ENCODE data around the gene MYO7B. TPM values are rescaled to one million over a fixed set of nuclear protein-coding genes. Genes with fewer than 3 reads are reported as not detected.

Gene MYO7B
- total and polyA plus RNA-seq, 2 donors (not counting 1 experiment from before 2014, with no cell fraction given), result under 0.01 TPM; not detected in 1

DNA sequence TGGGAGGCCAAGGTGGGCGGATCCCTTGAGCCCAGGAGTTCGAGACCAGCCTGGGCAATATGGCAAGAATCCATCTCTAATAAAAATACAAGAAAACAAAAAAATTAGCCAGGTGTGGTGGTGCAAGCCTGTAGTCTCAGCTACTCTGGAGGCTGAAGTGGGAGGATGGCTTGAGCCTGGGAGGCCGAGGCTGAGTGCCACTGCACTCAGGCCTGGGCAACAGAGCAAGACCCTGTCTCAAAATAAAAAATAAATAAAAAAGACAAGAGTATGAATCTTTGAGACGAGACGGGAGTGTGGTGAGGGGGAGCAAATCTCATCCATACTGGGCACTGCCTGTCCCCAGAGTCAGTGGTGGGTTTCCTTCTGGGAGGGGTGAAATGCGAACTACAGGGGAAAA, 122.7 kb downstream of the MYO7B start:
- Histone ChIP-seq H3K27ac (ENCODE audit: insufficient read depth, low read length) (no peak overlapping the region), H4K20me1 (ENCODE audit: control insufficient read depth, extremely low read depth, insufficient read depth, low read length) (no peaks in the 10 kb centered on the region), H3K79me2 (ENCODE audit: control insufficient read depth, insufficient read depth, low read length) (no peaks in the 10 kb centered on the region), H3K9ac (ENCODE audit: insufficient read depth, low read length) (no peak overlapping the region), H3K4me3 (replicated peaks in 1 of 4; ENCODE audit: control extremely low read depth in 1 of 4, insufficient read depth in 1 of 4, low read depth in 3 of 4, low read length in 4 of 4) (no peak overlapping the region), H3K4me2 (ENCODE audit: extremely low read depth, insufficient read depth, low read length) (no peak overlapping the region), H3K4me1 (ENCODE audit: control insufficient read depth, extremely low read depth, insufficient read depth, low read length) (peaks cover 3% of the 10 kb centered on the region), H3K9me3 (ENCODE audit: control insufficient read depth, insufficient read depth, low read depth, low read length) (no peaks in the 10 kb centered on the region), H3K36me3 (ENCODE audit: control insufficient read depth, insufficient read depth, low read length) (no peaks in the 10 kb centered on the region), H3K27me3 (ENCODE audit: control insufficient read depth, insufficient read depth, low read length) (peaks cover under 1% of the 10 kb centered on the region), H2AFZ (ENCODE audit: low read length) (no peak overlapping the region)
- DNase-seq (ENCODE audit: low read depth in 2 of 2), result no peak
- TF ChIP-seq EZH2 (IDR thresholded peaks at IDR 0.05; ENCODE audit: low read length, missing control alignments), result no peak
- TF ChIP-seq, protein P1, sequence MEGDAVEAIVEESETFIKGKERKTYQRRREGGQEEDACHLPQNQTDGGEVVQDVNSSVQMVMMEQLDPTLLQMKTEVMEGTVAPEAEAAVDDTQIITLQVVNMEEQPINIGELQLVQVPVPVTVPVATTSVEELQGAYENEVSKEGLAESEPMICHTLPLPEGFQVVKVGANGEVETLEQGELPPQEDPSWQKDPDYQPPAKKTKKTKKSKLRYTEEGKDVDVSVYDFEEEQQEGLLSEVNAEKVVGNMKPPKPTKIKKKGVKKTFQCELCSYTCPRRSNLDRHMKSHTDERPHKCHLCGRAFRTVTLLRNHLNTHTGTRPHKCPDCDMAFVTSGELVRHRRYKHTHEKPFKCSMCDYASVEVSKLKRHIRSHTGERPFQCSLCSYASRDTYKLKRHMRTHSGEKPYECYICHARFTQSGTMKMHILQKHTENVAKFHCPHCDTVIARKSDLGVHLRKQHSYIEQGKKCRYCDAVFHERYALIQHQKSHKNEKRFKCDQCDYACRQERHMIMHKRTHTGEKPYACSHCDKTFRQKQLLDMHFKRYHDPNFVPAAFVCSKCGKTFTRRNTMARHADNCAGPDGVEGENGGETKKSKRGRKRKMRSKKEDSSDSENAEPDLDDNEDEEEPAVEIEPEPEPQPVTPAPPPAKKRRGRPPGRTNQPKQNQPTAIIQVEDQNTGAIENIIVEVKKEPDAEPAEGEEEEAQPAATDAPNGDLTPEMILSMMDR (conservative IDR thresholded peaks at IDR 0.05 in 1 of 2, IDR thresholded peaks at IDR 0.05 in 1 of 2; ENCODE audit: low read depth in 1 of 2, low read length in 2 of 2), result no peak

DNA sequence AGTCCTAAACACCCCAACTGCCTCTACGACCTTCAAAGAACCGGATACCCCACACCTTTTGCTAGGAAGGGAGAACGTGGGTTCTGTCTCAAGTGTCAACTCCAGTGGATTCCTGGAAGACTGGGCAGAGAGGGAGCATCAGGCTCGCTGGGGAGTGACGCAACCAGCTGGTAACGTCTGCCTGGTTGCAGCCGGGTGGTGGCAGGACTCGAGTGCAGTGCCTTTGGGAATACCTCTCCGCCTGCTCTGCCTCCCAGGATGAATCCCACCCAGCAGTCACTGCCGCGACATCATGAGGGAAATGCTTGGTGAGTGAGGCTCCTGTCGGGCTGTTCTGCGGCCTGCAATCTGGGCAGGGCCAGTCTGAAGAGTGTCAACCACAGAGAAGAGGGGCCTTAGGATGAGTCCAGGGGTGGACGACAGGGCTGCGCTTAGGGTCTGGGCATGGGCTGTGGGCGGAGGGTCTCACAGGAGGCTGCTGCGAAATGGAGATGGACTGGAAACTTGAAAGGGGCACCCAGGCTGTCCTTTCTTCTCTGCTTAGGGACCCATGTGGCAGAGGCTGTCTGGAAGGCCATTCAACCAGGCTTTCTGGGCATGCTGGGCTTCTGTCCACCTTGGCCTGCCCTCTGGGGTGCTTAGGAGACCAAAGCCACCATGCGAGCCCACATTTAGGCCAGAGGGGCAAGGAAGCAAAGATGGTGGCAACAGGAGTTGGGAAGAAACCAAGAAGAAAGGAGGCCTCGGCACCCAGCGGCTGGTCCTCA, 123.3 kb downstream of the MYO7B start:
- H3K4me3 ChIP-seq (replicated peaks in 1 of 4; ENCODE audit: control extremely low read depth in 1 of 4, insufficient read depth in 1 of 4, low read depth in 3 of 4, low read length in 4 of 4), result no peak overlapping the region
- H2AFZ ChIP-seq (ENCODE audit: low read length), result no peak overlapping the region
- H3K27ac ChIP-seq (ENCODE audit: insufficient read depth, low read length), result no peak overlapping the region
- no peaks in the 10 kb centered on the region for H3K9me3 ChIP-seq (ENCODE audit: control insufficient read depth, insufficient read depth, low read depth, low read length)
- no peaks in the 10 kb centered on the region for H4K20me1 ChIP-seq (ENCODE audit: control insufficient read depth, extremely low read depth, insufficient read depth, low read length)
- no peaks in the 10 kb centered on the region for H3K79me2 ChIP-seq (ENCODE audit: control insufficient read depth, insufficient read depth, low read length)
- H3K27me3 ChIP-seq (ENCODE audit: control insufficient read depth, insufficient read depth, low read length), result peaks cover 7% of the 10 kb centered on the region
- H3K9ac ChIP-seq (ENCODE audit: insufficient read depth, low read length), result no peak overlapping the region
- TF ChIP-seq EZH2 (IDR thresholded peaks at IDR 0.05; ENCODE audit: low read length, missing control alignments), result no peak
- TF ChIP-seq, protein P1 (conservative IDR thresholded peaks at IDR 0.05 in 1 of 2, IDR thresholded peaks at IDR 0.05 in 1 of 2; ENCODE audit: low read depth in 1 of 2, low read length in 2 of 2), result no peak
- peaks cover 3% of the 10 kb centered on the region for H3K4me1 ChIP-seq (ENCODE audit: control insufficient read depth, extremely low read depth, insufficient read depth, low read length)
- no peak for DNase-seq (ENCODE audit: low read depth in 2 of 2)
- H3K36me3 ChIP-seq (ENCODE audit: control insufficient read depth, insufficient read depth, low read length), result no peaks in the 10 kb centered on the region
- no peak overlapping the region for H3K4me2 ChIP-seq (ENCODE audit: extremely low read depth, insufficient read depth, low read length)

DNA sequence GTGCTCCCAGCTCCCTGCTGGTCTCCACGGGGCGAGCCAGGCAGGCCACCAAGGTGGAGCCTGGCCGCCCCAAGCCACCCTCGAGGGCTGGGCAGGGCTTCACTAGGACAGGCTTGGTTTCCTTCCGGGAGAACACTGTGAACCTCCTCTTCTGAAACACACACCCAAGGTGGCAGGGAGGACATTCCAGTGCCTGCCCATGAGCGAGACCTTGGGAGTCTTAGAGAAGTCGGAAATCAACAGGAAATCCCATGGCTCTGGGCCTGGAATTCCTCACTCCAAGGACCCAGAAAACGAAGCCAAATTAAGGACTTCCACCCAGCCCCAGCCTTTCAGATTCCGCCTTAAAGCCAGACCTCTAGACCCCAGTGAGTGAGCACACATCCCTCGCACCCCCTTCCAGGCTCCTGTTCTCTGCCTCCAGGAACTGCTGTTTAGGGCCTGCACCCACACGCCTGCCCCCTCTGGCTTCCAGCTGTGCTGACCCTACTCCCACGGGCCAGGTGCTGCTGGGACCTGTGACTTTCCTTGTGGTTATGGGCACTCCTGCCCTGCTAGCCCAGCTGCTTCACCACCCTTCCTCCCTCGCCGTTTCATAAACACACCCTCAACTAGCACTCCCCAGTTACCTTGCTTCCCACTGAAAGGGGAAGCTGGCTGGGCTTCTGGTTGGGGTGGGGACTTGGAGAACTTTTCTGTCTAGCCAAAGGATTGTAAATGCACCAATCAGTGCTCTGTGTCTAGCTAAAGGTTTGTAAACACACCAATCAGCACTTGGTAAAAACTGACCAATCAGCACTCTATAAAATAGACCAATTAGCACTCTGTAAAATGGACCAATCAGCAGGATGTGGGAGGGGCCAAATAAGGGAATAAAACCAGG, 124.2 kb downstream of the MYO7B start:
- H3K79me2 ChIP-seq (ENCODE audit: control insufficient read depth, insufficient read depth, low read length), result no peaks in the 10 kb centered on the region
- DNase-seq (ENCODE audit: low read depth in 2 of 2), result no peak

More for the DNA sequence above, 124.2 kb downstream of the MYO7B start:
- Histone ChIP-seq H3K27ac (ENCODE audit: insufficient read depth, low read length) (no peak overlapping the region), H3K4me2 (ENCODE audit: extremely low read depth, insufficient read depth, low read length) (no peak overlapping the region), H4K20me1 (ENCODE audit: control insufficient read depth, extremely low read depth, insufficient read depth, low read length) (no peaks in the 10 kb centered on the region), H2AFZ (ENCODE audit: low read length) (no peak overlapping the region), H3K9ac (ENCODE audit: insufficient read depth, low read length) (no peak overlapping the region), H3K36me3 (ENCODE audit: control insufficient read depth, insufficient read depth, low read length) (no peaks in the 10 kb centered on the region), H3K9me3 (ENCODE audit: control insufficient read depth, insufficient read depth, low read depth, low read length) (no peaks in the 10 kb centered on the region), H3K27me3 (ENCODE audit: control insufficient read depth, insufficient read depth, low read length) (peaks cover 12% of the 10 kb centered on the region), H3K4me1 (ENCODE audit: control insufficient read depth, extremely low read depth, insufficient read depth, low read length) (peaks cover 3% of the 10 kb centered on the region), H3K4me3 (replicated peaks in 1 of 4; ENCODE audit: control extremely low read depth in 1 of 4, insufficient read depth in 1 of 4, low read depth in 3 of 4, low read length in 4 of 4) (no peak overlapping the region)
- no peak for TF ChIP-seq EZH2 (IDR thresholded peaks at IDR 0.05; ENCODE audit: low read length, missing control alignments)
- TF ChIP-seq, protein P1 (conservative IDR thresholded peaks at IDR 0.05 in 1 of 2, IDR thresholded peaks at IDR 0.05 in 1 of 2; ENCODE audit: low read depth in 1 of 2, low read length in 2 of 2), result no peak
